ENCODE results near the gene DPP8.
"Not testable (repeated sequence)": the region's sequence is repeated elsewhere in the genome, so short reads cannot be mapped to it uniquely, and the experiment has no call there.

The DPP8 gene

DNA sequence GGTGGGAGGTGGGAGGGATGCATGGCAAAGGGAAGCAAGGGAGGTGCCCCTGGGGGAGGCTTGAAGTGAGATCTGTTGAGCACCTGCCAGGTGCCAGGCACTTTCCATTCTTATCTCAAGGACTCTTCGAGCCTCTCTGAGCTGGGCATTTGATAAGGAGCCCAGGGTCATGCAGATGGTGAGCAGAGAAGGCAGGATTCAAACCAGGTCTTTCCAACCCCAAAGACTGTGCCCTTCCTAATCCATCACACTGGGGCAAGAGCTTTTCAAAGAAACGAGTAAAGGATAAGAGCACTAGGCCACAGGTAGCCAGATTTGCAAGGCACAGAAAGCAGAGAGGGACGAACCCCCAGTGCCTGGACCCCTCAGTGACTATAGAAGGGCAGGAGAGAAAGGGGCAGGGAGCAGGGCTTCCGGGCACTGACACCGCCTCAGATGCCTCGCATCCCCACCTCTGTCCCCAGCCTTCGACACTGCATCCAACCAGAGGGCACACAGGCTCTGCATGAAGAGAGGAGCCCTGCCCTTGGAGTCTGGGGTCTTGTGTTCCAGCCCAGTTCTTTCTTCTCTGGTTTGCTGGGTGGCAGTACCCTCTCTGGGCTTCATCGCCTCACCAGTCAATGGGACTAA lies 115.8 kb downstream of the DPP8 start:
- no peak for DNase-seq

DNA sequence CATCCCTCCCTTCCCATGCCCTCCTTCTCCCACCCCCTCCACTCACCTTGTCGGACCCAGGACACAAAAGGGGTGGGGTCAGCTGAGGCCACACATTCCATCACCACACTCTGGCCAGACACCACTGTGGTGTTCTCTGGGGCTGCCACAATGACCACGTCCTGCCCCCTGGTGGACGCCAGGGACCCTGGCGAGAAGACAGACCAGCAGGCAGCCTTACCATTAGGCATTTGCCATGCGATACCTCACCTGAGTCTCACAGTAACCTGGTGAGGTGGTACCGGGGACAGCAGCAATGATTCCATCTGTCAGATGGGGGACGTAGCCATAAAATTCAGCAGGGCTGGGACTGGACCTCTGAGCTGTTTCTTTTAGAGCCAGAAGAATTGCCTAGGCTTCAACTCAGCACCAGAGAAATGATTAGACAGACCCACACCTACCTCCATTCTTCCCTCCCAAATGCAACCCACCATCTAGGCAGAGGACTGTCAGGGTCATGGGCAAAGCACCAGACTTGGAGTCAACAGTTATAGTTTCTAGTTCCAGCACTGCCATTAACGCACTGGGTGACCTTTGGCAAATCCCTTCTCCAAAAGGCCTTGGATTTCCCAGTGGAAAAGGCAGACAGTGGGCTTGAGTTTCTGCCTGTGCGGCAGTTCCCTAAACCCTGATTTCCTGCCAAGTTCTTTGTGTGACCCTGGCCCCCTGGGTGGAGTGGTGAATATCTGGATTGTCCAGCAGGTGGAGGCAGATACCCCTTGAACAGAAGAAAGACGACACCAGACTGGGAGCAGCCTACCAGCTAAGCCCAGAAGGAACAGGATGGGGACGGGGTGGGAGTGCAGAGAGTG lies 116.5 kb downstream of the DPP8 start:
- DNase-seq = peak; percentile 43

GRCh38 chr15:65399997-65400396 lies 117.5 kb downstream of the DPP8 start:
- no peak for DNase-seq

DNA sequence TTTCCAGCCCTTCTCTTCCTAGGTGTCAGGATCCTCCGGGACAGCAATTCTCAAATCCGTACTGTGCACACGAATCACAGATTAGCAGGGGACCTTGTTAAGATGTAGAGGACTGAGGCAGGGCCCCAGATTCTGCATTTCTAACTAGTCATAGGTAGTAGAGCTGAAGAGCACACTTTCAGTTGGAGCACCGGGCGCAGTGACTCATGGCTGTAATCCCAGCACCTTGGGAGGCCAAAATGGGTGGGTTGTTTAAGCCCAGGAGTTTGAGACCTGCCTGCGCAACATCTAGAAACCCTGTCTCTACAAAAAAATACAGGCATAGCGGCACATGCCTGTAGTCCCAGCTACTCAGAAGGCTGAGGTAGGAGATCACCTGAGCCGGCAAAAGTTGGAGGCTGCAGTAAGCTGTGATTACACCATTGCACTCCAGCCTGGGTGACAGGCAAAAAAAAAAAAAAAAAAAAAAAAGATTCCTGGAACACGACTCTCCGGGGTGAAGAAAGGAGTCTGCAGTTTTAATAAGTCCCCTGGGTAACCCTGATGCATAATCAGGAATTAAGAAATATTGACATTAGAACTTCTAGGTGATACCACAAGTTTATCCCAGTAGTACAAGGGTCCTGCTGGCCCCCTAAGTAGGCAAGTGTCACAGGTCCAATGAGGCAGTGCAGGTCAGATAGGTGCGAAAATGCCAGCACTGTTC lies 118.3 kb downstream of the DPP8 start:
- DNase-seq = no peak

- DNase-seq = not testable (repeated sequence)
Measured at GRCh38 chr15:65398486-65398885, 119.0 kb downstream of the DPP8 start.

GRCh38 chr15:65396965-65397317 lies 120.5 kb downstream of the DPP8 start:
- no peak for DNase-seq

DNA sequence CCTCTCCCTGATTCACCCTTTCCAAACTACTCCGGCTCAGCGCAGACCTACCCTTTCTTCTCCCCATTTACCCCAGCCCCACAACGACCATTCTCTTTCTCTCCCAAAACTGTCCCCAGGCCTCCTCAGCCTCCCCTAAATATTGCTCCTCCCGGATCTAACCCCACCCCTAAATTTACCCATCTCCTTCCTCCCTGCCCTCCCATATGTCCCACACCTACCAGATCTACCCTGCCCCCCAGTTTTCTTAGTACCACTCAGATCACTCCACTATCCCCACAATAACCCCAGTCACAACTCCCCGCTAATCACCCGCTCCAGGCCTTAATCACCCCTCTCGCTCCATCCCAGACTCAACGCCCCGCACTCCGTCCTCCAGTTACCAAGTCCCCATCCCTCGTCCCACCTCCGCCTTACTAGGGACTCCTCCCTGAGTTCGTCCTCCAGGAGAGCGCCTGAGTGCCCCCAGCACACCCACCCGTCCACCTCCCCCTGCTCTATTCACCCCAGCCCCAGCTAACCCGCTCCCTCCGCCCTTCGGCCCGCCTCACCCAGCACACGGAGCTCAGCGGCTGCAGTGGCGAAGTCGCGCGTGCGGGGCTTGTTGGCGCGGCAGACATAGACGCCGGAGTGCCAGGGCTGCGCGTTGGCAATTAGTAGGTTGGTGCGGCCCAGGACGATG lies 121.1 kb downstream of the DPP8 start:
- no peak for DNase-seq

DNA sequence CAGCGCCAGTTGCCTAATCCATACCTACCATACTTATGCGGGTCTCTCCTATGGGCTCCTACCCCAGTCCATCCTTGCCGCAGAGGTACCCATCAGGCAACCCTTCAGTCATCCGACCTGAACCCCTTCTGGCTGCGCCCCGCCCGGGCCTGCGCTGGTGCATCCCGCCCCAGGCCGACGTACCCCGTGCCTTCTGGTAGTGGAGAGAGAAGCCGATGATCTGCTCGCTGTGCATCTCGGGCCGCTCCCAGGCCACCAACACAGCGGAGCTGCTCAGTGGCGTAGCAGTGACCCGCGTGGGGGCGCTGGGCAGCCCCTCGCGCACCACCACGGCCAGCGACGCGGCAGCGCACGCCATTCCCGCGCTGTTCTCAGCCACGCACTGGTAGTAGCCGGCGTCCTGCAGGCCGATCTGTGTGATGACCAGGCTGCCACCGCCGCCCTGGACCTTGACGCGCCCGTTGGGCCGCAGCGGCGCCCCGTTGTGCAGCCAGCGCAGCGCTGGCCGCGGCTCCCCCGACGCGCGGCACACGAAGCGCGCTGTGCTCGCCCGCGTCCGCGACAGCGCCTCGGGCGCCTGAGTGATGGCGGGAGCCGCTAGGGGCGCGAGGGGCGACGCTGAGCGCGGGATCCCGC lies 121.8 kb downstream of the DPP8 start:
- DNase-seq = no peak

GRCh38 chr15:65394936-65395335 lies 122.6 kb downstream of the DPP8 start:
- no peak for DNase-seq

DNA sequence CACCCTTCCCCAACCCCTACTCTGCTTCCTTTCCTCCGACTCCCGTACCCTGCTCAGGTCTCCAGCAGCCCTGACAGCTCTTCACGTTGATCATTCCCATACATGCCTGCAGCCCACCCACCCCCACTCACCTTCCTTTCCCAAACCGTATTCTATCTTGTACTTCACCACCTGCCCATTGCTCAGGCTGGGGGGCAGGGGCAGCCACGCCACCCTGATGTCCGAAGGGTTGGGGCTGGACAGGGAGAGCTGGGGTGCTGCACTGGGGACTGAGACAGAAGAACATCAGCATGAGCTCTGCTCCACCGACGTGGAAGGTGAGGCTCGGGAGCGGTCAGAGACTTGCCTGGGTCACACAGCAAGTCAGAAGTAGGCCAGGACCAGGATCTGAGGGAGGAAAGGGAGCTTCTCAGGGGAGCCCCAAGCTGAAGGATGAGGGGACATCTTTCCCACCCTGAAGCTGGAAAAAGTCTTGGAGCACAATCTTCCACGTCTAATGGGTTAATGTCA lies 123.2 kb downstream of the DPP8 start:
- no peak for DNase-seq

GRCh38 chr15:65393557-65393956 lies 123.9 kb downstream of the DPP8 start:
- no peak for DNase-seq

- no peak for DNase-seq
Measured at GRCh38 chr15:65393091-65393490, 124.4 kb downstream of the DPP8 start.

All from AML-193 (cell line).